Stomach smooth muscle (tissue), 2 donors: Measurements from ENCODE around the gene HDAC4.

Experiments used
- H3K27ac ChIP-seq: one replicate; pipeline ENCODE4 v1.7.0; 2013; ENCODE audit warnings: mild to moderate bottlenecking, low read length, inconsistent platforms
- H3K27me3 ChIP-seq, 2 donors: one replicate each; pipeline ENCODE4 v1.7.0; 2013; ENCODE audit warnings: low read length in 2 of 2; ENCODE audit not compliant: insufficient read depth in 2 of 2, control insufficient read depth in 1 of 2
- H3K36me3 ChIP-seq, 2 donors: one replicate each; pipeline ENCODE4 v1.7.0; 2013; ENCODE audit warnings: low read length in 2 of 2; ENCODE audit not compliant: control insufficient read depth in 2 of 2, insufficient read depth in 2 of 2
- H3K4me1 ChIP-seq: one replicate; pipeline ENCODE4 v1.7.0; 2013; ENCODE audit warnings: low read length; ENCODE audit not compliant: control insufficient read depth, insufficient read depth
- H3K4me3 ChIP-seq, 2 donors: one replicate each; pipeline ENCODE4 v1.7.0; 2013; ENCODE audit warnings: low read length in 2 of 2
- H3K9ac ChIP-seq, 2 donors: one replicate each; pipeline ENCODE4 v1.7.0; 2013; ENCODE audit warnings: low read length in 2 of 2, mild to moderate bottlenecking in 1 of 2
- H3K9me3 ChIP-seq, 2 donors: one replicate each; pipeline ENCODE4 v1.7.0; 2013; ENCODE audit warnings: low read length in 2 of 2; ENCODE audit not compliant: control insufficient read depth in 2 of 2
- donor health status: healthy.
- donor health status: Pancreatic carcinoma.

Gene HDAC4

DNA sequence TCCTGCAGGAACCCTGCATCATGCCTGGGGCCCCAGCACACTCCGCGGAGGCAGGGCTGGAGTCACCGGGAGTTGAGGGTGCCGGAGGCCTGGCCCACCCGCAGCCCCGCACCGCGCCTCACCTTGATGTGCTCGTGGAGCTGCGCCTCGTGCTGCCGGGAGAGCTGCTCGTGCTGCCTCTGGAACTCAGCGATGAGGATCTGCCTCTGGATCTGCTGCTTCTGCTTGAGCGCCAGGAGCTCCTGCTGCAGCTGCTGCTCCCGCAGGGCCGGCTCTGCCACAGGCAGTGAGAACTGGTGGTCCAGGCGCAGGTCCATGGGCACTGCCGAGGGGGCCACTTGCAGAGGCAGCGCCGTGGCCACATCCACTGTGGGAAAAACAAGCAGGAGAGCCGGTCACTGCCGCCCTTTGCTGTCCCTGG, 211.1 kb downstream of the HDAC4 start:
- H3K9ac ChIP-seq = no peak overlapping the region
- H3K36me3 ChIP-seq = peaks cover 31 to 36% of the 10 kb centered on the region in 2 donors
- H3K4me1 ChIP-seq = peaks cover 15% of the 10 kb centered on the region
- no peak overlapping the region for H3K4me3 ChIP-seq
- no peak overlapping the region for H3K27ac ChIP-seq
- peaks cover 0 to 6% of the 10 kb centered on the region in 2 donors for H3K9me3 ChIP-seq
- no peaks in the 10 kb centered on the region for H3K27me3 ChIP-seq

DNA sequence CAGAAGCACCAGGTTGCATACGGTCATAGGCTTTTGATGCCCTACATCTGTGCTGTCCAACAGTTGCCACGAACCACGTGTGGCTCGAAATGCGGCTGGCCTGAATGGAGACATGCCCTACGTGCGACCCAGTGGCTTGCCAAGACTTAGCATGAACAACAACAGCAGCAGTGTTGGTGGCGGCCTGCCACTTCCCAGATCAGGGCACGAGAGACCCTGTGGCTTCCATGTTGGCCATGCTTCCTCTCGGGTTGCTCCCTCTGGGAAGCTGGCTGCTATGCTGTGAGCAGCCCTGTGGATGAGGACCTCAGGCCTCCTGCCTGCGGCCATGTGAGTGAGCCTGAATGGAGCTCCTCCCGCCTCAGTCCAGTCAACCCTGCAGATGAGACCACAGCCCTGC, 212.3 kb downstream of the HDAC4 start:
- Histone ChIP-seq H3K4me3 (no peak overlapping the region), H3K9ac (no peak overlapping the region), H3K27ac (no peak overlapping the region), H3K4me1 (peaks cover 7% of the 10 kb centered on the region), H3K27me3 (no peaks in the 10 kb centered on the region), H3K9me3 (peaks cover 0 to 6% of the 10 kb centered on the region in 2 donors), H3K36me3 (peaks cover 33 to 39% of the 10 kb centered on the region in 2 donors)

DNA sequence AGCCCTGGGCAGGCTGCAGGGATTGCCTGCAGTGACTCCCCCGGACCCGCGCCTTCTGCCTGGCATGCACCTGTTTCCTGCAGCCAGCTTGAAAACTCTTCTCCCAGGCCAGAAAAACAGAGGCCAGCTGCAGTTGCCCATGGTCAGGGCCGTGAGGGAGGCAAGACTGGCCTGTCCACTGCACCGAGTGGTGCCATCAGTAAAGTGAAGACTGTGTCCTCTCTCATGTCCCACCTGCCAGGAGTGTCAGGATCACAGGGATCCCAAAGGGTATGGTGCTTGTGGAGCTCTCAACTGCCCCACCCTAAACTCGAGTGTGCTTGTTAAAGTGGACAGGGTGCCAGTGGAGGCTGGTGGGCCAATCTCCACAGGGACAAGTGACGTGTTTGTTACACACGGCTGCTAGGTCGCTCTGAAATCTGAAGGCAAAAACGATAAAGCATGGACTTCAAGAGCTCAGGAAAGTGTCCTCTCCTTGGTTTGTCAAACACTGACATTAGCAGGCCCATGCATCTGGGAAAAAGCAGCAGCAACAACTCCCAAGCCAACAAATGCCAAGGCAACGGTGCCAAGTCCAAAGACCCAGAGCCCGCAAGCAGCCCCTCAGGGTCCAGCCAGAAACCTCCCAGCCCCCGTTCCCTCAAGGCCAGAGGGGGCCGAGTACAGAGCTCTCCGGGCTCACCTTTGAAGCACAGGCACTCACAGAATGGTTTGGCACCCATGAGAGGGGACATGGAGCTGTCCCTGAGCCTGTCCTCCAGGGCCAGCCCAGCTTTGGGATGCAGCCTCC, 213.2 kb downstream of the HDAC4 start:
- Histone ChIP-seq H3K4me1 (peaks cover 6% of the 10 kb centered on the region), H3K9me3 (peaks cover 0 to 6% of the 10 kb centered on the region in 2 donors), H3K9ac (no peak overlapping the region), H3K27ac (no peak overlapping the region), H3K27me3 (no peaks in the 10 kb centered on the region), H3K4me3 (no peak overlapping the region), H3K36me3 (peaks cover 35 to 48% of the 10 kb centered on the region in 2 donors)

DNA sequence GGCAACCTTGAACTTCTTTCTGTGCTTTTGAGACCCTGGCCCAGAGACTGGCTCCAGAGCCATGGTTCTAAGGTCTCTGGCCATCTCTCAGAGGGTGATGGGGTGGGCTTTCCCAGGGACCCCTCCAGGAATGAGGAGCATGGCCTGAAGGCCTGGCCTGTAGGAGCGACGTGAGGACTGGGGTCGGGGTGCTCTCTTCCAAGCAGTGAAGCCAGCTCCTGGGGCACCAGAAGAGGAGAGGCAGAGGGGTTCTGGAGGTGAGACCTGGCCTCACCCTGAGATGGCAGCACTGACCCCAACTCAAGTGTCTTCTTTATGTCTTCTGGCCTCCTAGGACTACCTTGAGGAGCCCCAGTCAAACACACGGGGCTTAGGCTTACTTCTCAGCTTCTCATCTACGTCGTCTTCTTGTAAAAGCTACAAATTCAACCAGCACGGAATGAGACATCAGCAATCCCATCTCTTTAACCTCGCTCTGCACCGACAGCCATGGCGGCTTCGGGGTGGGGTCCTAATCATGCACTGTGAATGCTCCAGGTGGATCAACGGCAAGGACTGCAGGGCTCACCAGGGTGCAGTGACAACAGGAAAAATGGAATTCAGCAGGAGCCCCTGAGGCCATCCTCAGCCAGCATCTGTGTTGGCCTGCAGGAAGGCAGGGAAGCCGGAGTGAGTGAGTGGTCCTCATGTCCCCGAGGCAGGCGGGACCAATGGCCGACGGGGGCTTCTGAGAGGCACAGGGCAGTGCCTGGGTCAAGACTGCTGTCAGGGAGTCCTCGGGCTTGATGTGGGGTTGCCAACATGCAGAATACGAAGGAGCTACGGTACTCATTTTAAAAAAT, 214.1 kb downstream of the HDAC4 start:
- Histone ChIP-seq H3K9me3 (peaks cover 0 to 6% of the 10 kb centered on the region in 2 donors), H3K36me3 (peaks cover 43 to 56% of the 10 kb centered on the region in 2 donors), H3K27ac (no peak overlapping the region), H3K27me3 (no peaks in the 10 kb centered on the region), H3K9ac (no peak overlapping the region), H3K4me1 (peaks cover 6% of the 10 kb centered on the region), H3K4me3 (no peak overlapping the region)

DNA sequence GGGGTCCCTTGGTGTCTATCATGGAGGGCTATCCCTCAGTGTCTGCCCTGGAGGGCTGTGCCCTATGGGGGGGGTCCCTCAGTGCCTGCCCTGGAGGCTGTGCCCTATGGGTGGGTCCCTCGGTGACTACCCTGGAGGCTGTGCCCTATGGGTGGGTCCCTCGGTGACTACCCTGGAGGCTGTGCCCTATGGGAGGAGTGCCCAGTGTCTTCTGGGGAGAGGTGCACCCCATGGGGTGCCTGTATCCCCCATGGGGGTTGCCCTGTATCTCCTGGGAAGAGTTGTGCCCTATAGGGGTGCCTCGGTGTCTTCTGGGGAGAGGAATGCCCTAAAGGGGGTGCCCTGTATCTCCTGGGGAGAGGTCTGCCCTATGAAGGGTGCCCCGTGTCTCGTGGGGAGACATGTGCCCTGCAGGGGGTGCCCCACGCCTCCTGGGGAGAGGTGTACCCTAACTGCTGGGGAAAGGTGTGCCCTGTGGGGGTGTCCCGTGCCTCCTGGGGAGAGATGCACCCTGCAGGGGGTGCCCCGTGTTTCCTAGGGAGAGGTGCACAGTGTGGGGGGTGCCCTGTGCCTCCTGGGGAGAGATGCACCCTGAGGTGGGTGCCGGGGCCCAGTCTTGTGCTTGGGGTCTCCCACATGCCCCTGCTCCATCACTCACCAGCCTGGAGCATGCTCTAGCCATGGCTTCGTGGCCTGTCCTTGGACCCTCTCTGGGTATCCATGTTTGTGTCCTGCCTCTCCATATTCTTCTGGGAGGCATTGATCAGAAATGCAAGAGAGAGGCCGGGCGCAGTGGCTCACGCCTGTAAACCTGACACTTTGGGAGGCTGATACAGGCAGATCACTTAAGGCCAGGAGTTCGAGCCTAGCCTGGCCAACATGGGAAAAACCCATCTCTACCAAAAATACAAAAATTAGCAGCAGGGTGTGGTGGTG, 215.6 kb downstream of the HDAC4 start:
- no peak overlapping the region for H3K27ac ChIP-seq
- peaks cover 0 to 6% of the 10 kb centered on the region in 2 donors for H3K9me3 ChIP-seq
- H3K27me3 ChIP-seq = no peaks in the 10 kb centered on the region
- H3K36me3 ChIP-seq = peaks cover 46 to 56% of the 10 kb centered on the region in 2 donors
- no peak overlapping the region for H3K4me3 ChIP-seq
- peaks cover under 1% of the 10 kb centered on the region for H3K4me1 ChIP-seq
- H3K9ac ChIP-seq = no peak overlapping the region

DNA sequence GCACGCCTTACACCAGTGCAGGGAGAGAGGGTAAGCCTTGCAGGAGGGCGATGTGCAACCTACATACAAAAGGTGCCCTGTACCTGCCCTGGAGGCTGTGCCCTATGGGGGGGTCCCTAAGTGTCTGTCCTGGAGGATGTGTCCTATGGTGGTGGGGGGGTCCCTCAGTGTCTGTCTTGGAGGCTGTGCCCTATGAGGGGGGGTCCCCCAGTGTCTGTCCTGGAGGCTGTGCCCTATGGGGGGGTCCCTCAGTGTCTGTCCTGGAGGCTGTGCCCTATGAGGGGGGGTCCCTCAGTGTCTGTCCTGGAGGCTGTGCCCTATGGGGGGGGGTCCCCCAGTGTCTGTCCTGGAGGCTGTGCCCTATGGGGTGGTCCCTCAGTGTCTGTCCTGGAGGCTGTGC, 216.6 kb downstream of the HDAC4 start:
- peaks cover 49 to 55% of the 10 kb centered on the region in 2 donors for H3K36me3 ChIP-seq
- H3K27ac ChIP-seq = no peak overlapping the region
- no peaks in the 10 kb centered on the region for H3K27me3 ChIP-seq
- H3K4me3 ChIP-seq = no peak overlapping the region
- no peak overlapping the region for H3K9ac ChIP-seq
- H3K9me3 ChIP-seq = peaks cover 0 to 6% of the 10 kb centered on the region in 2 donors
- no peaks in the 10 kb centered on the region for H3K4me1 ChIP-seq

DNA sequence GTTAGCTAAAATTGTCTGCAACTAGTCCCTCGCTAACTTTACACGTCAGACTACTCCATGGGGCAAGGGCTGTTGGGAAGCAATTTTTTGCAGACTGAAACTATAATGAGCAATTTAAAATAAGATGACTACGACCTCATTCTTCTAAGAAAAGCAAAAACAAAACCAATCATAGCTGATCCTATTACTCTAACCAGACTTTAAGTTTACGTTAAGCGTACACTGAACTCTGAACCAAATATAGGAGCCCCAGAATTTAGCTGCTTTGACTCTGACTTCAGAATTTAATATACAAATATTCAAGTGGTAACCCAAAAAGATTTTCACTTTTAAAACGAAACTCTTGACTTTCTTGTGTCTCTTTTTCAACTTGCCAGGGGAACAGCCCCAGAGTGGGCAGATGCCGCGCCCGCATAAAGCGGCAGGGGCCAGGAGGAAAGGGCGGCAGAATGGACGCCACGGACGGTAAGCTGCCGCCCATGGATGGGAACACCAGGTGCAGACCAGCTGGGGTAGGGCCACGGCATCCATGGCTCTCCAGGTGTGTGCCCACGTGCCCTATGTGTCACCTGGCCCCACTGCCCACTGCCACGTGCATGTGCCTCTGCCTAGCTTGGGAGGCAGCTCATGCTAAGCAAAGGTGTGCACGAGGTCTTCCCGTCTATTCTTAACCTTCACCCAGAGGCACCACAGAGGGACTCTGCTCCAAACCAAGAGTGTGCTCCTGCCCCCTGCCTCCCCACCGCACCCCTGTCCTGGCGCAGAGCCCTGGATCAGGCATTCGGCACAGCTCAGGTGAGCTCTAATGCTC, 217.6 kb downstream of the HDAC4 start:
- no peaks in the 10 kb centered on the region for H3K27me3 ChIP-seq
- no peaks in the 10 kb centered on the region for H3K9me3 ChIP-seq
- H3K36me3 ChIP-seq = peaks cover 47% of the 10 kb centered on the region in 2 donors
- no peak overlapping the region for H3K4me3 ChIP-seq
- H3K4me1 ChIP-seq = no peaks in the 10 kb centered on the region
- H3K9ac ChIP-seq = no peak overlapping the region
- H3K27ac ChIP-seq = no peak overlapping the region

DNA sequence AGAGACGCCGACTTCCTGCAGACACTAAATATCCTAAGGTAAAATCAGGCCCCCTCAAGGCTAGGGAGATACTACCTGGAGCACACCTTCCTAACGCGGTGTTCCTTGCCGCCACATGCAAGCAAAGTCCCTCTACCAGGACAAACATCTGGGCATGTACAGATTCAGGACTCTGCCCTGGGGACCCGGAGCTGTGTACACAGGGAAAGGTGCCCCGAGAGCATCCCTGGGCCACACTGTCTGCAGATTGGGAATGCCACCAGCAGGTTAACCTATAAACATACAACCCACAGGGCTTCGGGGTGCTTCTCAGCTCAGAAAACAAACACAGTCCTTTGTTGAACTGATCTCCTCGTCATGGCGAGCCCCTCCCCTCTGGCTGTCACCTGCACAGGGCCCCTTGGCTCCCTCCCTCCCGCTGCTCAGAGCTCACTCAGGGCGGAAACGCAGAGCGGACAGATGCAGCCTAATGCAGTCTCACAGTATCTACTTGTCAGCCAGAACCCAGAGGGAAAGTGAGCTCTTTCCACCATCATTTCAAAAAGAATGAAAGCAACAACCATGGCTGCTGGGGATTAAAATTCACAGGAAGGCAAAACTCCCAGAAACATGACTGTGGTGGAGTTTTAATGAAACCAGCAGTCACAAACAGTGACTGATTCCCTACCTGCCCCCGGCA, 218.8 kb downstream of the HDAC4 start:
- no peaks in the 10 kb centered on the region for H3K27me3 ChIP-seq
- H3K27ac ChIP-seq = no peak overlapping the region
- no peaks in the 10 kb centered on the region for H3K9me3 ChIP-seq
- H3K9ac ChIP-seq = no peak overlapping the region
- H3K4me3 ChIP-seq = no peak overlapping the region
- peaks cover 36 to 46% of the 10 kb centered on the region in 2 donors for H3K36me3 ChIP-seq
- peaks cover under 1% of the 10 kb centered on the region for H3K4me1 ChIP-seq

- peaks cover 31 to 40% of the 10 kb centered on the region in 2 donors for H3K36me3 ChIP-seq
- H3K9ac ChIP-seq = no peak overlapping the region
Measured at GRCh38 chr2:239181074-239181902, 219.5 kb downstream of the HDAC4 start.

More at GRCh38 chr2:239181074-239181902, 219.5 kb downstream of the HDAC4 start:
- Histone ChIP-seq H3K27ac (no peak overlapping the region), H3K9me3 (no peaks in the 10 kb centered on the region), H3K27me3 (no peaks in the 10 kb centered on the region), H3K4me3 (no peak overlapping the region), H3K4me1 (peaks cover 8% of the 10 kb centered on the region)
